NCI-H69 (cell line): ENCODE results near the gene RPS6KL1.

Experiments
- DNase-seq: peaks from one replicate; lab custom pipeline; 2025; lab: John Stamatoyannopoulos, UW

Gene RPS6KL1, protein sequence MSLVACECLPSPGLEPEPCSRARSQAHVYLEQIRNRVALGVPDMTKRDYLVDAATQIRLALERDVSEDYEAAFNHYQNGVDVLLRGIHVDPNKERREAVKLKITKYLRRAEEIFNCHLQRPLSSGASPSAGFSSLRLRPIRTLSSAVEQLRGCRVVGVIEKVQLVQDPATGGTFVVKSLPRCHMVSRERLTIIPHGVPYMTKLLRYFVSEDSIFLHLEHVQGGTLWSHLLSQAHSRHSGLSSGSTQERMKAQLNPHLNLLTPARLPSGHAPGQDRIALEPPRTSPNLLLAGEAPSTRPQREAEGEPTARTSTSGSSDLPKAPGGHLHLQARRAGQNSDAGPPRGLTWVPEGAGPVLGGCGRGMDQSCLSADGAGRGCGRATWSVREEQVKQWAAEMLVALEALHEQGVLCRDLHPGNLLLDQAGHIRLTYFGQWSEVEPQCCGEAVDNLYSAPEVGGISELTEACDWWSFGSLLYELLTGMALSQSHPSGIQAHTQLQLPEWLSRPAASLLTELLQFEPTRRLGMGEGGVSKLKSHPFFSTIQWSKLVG

GRCh38 chr14:74922752-74923401 lies at the start of gene RPS6KL1:
Gene RPS6KL1, minus strand, starts transcription at chr14:74923260. Its CDS starts 1,719 bp downstream, at chr14:74921541.
- DNase-seq, result peak; percentile 97

DNA sequence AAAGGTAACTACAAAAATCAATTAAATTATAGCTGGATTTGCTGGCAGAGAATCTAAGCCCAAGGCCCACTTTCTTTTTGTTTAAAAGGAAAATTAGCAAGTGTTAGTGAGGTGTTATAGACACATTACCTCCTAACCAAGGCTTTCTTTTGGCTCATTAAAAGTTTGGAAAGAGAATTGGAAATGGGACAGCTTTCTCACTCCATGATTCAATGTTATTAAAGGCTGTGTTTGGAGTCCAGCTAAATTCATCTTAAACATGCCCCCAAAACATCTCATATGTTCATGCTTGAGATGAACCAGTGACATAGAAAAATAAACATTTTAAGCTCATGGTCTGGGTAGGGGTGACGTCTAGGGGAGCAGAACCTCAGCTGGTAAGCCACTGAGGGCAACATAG lies 45.8 kb upstream of the RPS6KL1 start:
- DNase-seq, result no peak

DNA sequence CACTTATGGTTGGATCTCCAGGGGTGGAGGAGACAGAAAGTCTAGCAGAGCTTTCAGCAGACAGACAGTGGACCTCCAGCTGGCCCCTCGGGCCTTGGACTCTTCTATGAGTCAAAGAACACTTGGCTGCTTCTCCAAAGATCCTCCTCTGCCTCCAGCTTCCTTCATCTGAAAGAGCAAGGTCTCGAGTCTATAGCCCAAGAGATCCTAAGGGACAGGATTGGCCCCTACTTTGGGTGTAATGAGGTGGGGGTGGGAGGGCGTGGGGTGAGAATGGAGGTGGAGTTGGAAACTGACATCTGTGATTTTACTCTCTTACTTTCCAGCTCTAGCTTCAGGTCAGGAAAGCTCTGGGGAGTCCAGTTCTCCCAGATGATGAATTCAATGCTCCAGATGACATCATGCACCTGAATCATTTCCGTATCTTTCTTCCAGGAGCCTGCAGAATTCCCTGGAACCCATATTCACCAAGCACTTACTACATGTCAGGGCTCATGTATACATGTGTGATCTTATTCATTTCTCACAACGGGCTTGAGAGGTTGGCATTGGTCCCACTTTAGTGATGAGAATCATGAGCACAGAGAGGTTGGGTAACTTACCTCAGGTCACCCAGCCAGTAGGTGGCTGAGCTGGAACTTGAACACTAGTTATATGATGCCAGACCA lies 42.6 kb upstream of the RPS6KL1 start:
- no peak for DNase-seq

DNA sequence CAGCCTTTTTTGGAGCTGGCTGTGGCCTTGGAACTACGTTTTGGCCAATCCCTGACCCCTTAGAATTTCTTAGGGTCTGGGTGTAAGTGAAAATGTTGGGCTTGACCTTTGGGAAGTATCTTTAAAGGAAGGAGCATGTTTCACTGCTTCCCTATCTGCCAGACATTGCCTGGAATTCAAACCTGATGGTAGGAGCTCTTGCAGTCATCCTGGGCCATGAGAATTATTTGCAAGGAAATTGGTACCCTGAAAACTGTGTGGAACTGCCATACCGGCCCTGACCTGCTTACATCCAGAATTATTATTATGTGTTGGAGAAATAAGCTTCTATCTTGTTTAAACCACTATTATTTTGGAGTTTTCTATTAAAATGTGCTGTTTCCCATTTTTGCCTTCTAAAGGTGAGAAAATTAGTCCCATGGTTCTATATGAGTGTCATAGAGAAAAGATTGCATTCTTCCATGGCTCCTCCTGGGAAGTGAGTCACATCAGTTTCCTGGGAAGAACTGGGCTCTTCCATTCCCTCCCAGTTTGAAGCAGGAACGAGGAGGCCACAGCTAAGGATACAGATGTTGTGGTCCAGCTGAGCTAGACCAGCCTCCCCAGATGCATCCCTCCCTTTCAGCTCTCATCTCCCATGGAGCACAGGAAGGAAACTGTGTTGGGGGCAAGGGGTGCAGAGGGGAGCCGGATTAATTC lies 41.9 kb upstream of the RPS6KL1 start:
- no peak for DNase-seq

DNA sequence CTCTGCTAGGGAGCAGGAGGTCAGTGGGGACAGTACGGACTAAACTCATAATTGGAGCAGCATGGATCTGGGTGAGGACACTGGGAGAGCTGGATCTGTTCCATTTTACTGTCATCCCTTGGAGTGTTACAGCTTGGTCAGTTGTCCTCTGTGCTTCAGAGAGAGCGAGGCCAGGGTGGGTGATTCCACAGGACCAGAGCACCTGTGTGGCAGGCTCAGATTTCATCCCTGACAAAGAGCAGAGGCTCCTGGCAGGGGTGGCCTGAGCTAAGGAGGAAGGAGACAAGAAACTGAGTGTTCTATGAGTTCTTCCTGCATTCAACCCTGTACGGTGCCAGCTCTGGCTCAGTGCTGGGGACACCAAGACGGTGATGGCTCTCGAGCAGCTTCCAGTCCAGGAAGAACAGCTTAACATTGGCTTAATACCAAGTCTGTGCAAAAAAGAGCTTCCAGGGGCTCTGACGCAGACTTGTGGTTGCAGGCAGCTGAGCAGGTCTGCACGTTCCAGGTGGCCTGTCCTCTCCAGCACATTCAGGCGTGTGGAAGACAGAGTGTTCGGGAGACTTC lies 40.7 kb upstream of the RPS6KL1 start:
- DNase-seq, result peak; percentile 31

- no peak for DNase-seq
Observed at GRCh38 chr14:74963178-74963704, 40.2 kb upstream of the RPS6KL1 start.

GRCh38 chr14:74962493-74962892 lies 39.4 kb upstream of the RPS6KL1 start:
- DNase-seq, result no peak

DNA sequence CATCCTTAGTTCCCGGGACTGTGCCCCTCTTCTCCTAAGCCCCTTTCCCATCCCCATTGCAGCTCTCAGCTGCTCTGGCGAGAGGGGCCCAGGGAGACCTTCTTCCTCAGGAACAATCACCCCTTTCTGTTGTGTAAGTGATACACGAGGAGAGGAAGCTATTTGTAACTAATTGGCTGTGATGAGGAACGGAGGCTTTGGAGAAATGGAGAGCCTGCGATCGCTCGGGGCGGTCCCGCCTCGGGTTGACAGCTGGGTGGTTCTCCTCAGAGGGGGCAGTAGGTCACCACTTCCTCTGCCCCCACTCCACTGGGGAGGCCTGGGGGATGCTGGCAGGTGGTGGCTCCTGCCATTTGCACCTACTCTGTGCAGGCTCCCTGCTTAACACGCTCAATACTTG lies 39.0 kb upstream of the RPS6KL1 start:
- no peak for DNase-seq

DNA sequence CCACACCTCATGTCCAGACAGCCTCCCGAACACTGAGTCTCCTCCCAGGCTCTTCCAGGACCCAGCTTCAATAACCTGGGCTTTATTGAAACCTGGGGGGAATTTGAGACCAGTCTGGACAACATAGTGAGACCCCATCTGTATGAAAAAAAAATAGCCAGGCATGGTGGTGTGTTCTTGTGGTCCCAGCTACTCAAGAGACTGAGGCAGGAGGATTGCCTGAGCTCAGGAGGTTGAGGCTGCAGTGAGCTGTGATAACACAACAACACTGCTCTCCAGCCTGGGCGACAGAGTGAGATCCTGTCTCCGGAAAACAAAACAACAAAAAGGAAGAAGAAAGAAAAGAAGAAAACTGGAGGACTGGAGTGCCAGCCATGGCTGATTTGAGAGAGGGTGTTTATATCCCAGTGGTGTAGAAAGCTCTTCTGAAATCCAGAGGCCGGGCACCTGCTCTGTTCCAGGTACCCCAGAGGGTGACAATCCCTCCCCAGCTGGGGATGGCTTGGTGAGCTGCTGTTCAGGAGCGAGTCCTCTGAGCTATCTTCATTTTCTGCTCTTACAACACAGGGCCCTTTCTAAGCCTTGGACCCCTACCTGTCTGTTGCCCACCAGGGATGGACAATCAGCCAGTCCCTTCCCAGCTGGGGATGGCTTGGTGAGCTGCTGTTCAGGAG lies 38.3 kb upstream of the RPS6KL1 start:
- no peak for DNase-seq

DNA sequence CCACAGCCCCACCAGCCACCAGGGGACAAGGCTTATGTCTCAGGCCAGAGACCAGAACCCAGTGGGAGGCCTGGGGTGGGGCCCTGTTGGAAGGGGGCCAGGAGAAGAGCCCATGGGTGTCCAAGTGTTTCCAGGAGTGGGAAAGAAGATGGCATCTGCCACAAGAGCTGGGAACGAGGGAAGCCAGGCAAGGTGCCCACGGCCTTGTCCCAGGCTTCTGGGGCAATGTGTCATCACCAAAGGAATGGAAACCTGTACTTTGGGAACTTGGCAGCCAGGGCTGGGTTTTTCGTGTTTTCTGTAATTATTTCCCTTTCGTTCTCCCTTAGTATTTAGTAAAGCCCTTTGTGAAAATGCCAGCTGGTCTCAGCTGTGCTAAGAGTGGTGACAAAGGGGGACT lies 37.7 kb upstream of the RPS6KL1 start:
- no peak for DNase-seq

GRCh38 chr14:74959596-74960180 lies 36.6 kb upstream of the RPS6KL1 start:
- DNase-seq, result no peak

DNA sequence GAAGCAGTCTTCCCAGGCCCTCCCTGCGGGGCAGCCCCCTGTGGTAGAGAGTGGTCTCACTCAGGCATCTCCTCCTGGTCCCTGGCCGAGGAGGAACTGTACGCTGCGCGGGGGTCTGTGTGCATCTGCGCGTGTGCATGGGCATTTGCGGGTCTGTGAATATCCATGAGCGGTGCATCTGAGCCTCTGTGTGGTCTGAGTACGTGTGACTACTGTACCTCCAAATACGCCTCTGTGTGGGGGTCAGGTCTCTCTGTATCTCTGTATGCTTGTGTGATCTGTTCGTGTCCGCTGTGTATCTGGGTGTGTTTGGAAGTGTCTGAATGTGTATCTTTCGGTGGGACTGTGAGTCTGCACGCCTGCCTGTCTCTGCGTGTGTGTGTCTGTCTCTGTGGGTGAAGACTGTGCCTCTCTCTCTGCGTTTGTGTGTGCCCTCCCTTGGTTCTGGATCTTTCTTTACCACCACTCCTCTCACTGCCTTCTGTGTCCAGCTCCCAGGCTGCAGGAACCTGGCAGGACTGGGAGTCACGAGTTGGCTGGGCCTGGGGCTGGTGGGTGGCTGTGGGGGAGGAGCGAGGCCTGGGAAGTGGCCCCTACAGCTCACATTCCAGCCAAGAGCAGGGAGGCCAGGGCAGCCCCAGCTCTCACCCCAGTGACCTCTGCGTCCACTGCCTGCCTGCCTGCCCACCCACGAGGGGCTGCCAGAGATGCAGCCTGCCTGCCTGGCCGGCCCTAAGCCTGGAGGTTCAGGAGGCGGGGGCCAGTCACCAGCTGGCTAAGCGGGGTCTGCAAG lies 33.4 kb upstream of the RPS6KL1 start:
- DNase-seq, result no peak

- no peak for DNase-seq
Observed at GRCh38 chr14:74956027-74956279, 32.9 kb upstream of the RPS6KL1 start.

DNA sequence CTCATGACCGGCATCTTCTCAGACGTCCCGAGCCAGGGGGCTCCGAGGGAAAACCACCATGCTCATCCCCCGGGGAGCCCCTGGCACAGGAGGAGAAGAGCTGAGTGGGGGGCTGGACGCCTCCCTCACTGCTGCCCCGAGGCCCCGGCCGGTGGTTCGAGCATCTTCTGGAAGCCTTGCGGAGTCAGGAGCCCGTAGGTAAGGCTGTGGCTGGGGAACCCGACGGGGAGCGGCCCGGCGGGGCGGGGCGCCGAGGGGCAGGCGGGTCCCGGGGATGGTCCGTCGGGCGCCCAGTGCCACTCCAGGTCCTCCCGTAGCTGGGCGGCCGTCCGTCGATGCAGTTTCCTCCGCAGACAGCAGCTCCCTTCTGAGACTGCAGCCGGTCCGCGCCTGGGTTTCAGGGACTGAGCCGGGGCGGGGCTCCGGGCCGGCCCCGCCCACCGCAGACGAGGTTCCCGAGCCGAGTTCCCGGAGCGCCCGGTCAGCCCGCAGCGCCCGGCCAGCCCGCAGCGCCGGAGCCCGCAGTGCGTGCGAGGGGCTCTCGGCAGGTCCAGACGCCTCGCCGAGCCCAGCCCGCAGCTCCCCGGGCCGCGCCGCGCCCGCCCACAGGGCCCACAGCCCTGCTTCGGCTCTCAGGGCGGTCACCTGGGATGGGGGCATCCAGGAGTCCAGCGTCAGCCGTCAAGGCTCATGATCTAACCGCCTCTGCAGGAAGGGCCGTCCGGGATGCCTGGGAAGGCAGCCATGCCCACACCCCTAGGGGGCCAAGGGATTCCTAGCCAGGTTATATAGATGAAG lies 32.4 kb upstream of the RPS6KL1 start, which contains the start of gene PGF:
PGF (minus strand) TSS at position 369 of the 798 bp plus-strand sequence; CDS start at position 14, 355 bp downstream.
- DNase-seq, result peak; percentile 83

DNA sequence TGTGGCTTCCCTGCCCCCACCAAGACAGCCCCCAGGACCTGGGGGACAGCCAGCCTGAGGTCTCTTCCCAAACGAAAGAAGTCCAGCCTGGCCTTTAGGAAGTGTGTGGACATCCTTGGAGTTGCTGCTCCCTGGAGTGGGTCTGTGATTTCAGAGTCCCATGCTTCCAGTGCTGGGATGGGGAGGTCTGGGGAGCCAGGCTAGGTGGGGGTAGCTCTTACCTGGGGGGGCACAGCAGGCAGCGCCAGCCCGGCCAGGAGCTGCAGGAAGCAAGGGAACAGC lies 31.8 kb upstream of the RPS6KL1 start:
- DNase-seq, result peak; percentile 67

GRCh38 chr14:74954232-74954946 lies 31.3 kb upstream of the RPS6KL1 start:
- peak; percentile 93 for DNase-seq

DNA sequence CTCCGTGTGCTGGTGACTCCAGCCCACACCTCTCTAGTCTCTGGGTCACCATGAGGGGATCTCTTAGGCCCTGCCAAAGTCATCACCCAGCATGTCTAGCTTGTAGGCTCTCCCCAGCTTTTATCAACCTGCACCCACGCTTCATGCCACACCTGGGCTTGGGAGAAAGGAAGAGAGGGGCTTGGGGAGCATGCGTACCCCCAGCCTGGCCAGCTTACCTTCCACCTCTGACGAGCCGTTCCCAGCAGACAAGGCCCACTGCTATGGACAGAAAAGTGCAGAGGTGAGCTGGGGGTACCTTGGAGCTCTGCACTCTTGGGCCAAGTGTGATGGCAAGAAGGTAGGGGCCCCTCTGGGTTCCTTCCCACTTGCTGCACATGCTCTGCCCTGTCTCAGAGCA lies 30.6 kb upstream of the RPS6KL1 start:
- no peak for DNase-seq

GRCh38 chr14:74952697-74953484 lies 29.8 kb upstream of the RPS6KL1 start:
- DNase-seq, result peak; percentile 83
